CD4-positive, alpha-beta T cell (primary cell): ENCODE measurements around the gene MT3. TPM values are rescaled to one million over a fixed set of nuclear protein-coding genes. Genes with fewer than 3 reads are reported as not detected.

Source experiments
- ATAC-seq: fragments of 200-7000 bp; cut with Tn5 transposase; one replicate; pipeline ENCODE4 v1.10.0; 2022; ENCODE audit warnings: mild to moderate bottlenecking; ENCODE audit not compliant: poor library complexity
- CTCF ChIA-PET: fragments of 350-600 bp; sonication (Branson Sonifier 250); formaldehyde crosslinking; loops from one replicate; lab custom pipeline; 2021; ENCODE audit warnings: antibody characterized with exemption, inconsistent platforms; lab: Charles Lee
- POLR2A ChIA-PET: fragments of 350-600 bp; sonication (Branson Sonifier 250); formaldehyde crosslinking; loops from one replicate; lab custom pipeline; 2021; ENCODE audit warnings: antibody characterized with exemption, inconsistent platforms; lab: Charles Lee
- DNase-seq, 14 experiments: peaks; one replicate each; pipeline ENCODE4 v3.0.0-alpha.2; 2013 to 2020; ENCODE audit warnings: mixed read lengths in 2 of 14
- H3K27ac ChIP-seq, 2 donors: one replicate each; pipeline versions ENCODE4 v1.5.1 to v1.7.0; 2013; ENCODE audit warnings: low read length in 2 of 2, low read depth in 1 of 2, mild to moderate bottlenecking in 1 of 2
- H3K27me3 ChIP-seq, 2 experiments: 1 replicate in 1 of 2; 2 replicates in 1 of 2; pipeline versions ENCODE4 v1.6.1 to v1.7.0; 2013; ENCODE audit warnings: low read length in 2 of 2, control low read depth in 1 of 2, mild to moderate bottlenecking in 1 of 2, moderate library complexity in 1 of 2; ENCODE audit not compliant: insufficient read depth in 2 of 2, control insufficient read depth in 1 of 2
- H3K36me3 ChIP-seq: one replicate; pipeline ENCODE4 v1.6.1; 2013; ENCODE audit warnings: low read length, control low read depth; ENCODE audit not compliant: insufficient read depth
- H3K4me1 ChIP-seq: one replicate; pipeline ENCODE4 v1.6.1; 2013; ENCODE audit warnings: low read length, control low read depth; ENCODE audit not compliant: insufficient read depth
- H3K4me3 ChIP-seq: one replicate; pipeline ENCODE4 v1.5.1; 2013; ENCODE audit warnings: mild to moderate bottlenecking, low read length, moderate library complexity
- H3K9me3 ChIP-seq, 2 experiments: 1 replicate in 1 of 2; 2 replicates in 1 of 2; pipeline versions ENCODE4 v1.6.1 to v1.7.0; 2013; ENCODE audit warnings: low read length in 2 of 2, mild to moderate bottlenecking in 2 of 2, control low read depth in 1 of 2, moderate library complexity in 1 of 2; ENCODE audit not compliant: control insufficient read depth in 1 of 2, insufficient read depth in 1 of 2
- H3K27ac Mint-ChIP-seq: one replicate; pipeline ENCODE4 v1.8.0; 2020; ENCODE audit warnings: mixed read lengths
- H3K27me3 Mint-ChIP-seq: one replicate; pipeline ENCODE4 v1.8.0; 2021; ENCODE audit warnings: mixed read lengths
- H3K36me3 Mint-ChIP-seq: one replicate; pipeline ENCODE4 v1.8.0; 2021; ENCODE audit warnings: low read depth, mixed read lengths
- H3K4me1 Mint-ChIP-seq: one replicate; pipeline ENCODE4 v1.8.0; 2021; ENCODE audit warnings: low read depth, mixed read lengths
- H3K4me3 Mint-ChIP-seq: one replicate; pipeline ENCODE4 v1.8.0; 2020; ENCODE audit warnings: mild to moderate bottlenecking, mixed read lengths
- H3K9me3 Mint-ChIP-seq: one replicate; pipeline ENCODE4 v1.8.0; 2020; ENCODE audit warnings: mixed read lengths
- CTCF ChIP-seq: fragments of 200-600 bp; IDR thresholded peaks from one replicate; pipeline ENCODE4 v1.8.0; 2022; ENCODE audit warnings: antibody characterized with exemption, mild to moderate bottlenecking
- intact Hi-C, 2 experiments: fragments of 100-400 bp; cut with DNase I in 1 of 2; cut with micrococcal nuclease in 1 of 2; formaldehyde crosslinking; loops; one replicate each; pipeline versions ENCODE4 v1.15.1 to v1.9.0; 2023 to 2025; cut with DNase I, micrococcal nuclease
- total RNA-seq, 174 experiments: library from RNA in 2 of 174; stranded (reverse) in 2 of 174; gene quantifications; one replicate each; pipeline ENCODE4 v1.2.3 and lab custom pipeline; 2021 to 2026

The MT3 gene
- total RNA-seq, 2 experiments from 2014 or later: 0.50 TPM; not detected in 1

DNA sequence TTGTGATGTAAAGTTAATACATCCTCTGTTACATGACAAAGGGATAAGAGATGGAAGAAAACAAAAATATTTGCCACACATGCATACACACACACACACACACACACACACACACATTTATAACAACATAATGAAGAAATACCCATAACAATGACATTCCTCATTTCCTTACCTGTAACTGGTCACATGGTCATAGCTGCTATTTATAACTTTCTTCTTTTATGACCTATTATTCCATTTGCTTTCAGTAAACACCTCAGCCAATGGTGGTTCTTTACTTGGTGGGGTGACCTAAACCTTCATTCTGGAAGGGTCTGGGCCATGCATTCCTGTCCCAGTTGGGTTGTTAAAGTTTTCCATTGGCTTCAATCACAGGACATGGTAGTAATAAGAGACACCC is 24.4 kb downstream of the MT3 start:
- Histone ChIP-seq H3K4me1 (peaks cover 44% of the 10 kb centered on the region), H3K9me3 (no peaks in the 10 kb centered on the region), H3K36me3 (no peaks in the 10 kb centered on the region), H3K4me3 (no peak overlapping the region), H3K27ac (no peak overlapping the region), H3K27me3 (peaks cover 7 to 8% of the 10 kb centered on the region in 2 experiments)
- POLR2A ChIA-PET: interaction anchor here (1.0 kb wide), 1 partner anchor 12 kb away, joined by 3 read pairs; the partner anchor contains the start of gene MT1E
- DNase-seq: no peak
- no peak for TF ChIP-seq CTCF
- CTCF ChIA-PET: no interaction called here
- Mint-ChIP-seq H3K4me1 (peaks cover 34% of the 10 kb centered on the region), H3K27me3 (peaks cover 9% of the 10 kb centered on the region), H3K27ac (no peak overlapping the region), H3K4me3 (no peak overlapping the region), H3K36me3 (no peaks in the 10 kb centered on the region), H3K9me3 (no peaks in the 10 kb centered on the region)
- intact Hi-C loops: no loop called here
- ATAC-seq: no peak

DNA sequence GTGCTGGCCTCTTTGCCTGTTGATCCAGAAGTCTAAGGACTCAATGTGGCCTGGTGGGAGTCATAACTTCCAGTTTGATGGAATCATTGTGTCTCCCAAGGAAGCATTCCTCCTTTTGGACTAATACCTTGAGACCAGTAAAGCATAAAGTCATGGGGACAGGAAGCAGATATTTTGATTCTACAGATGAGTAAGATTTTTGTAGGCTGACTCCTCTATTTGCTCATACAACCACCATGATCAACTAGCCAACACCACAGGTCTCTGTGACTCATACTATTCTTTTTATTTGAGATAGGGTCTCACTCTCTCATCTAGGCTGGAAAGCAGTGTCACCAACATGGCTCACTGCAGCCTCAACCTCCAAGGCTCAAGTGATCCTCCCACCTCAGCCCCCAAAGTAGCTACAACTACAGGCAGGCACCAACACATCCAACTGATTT is 25.2 kb downstream of the MT3 start:
- CTCF ChIA-PET: no interaction called here
- POLR2A ChIA-PET: no interaction called here

DNA sequence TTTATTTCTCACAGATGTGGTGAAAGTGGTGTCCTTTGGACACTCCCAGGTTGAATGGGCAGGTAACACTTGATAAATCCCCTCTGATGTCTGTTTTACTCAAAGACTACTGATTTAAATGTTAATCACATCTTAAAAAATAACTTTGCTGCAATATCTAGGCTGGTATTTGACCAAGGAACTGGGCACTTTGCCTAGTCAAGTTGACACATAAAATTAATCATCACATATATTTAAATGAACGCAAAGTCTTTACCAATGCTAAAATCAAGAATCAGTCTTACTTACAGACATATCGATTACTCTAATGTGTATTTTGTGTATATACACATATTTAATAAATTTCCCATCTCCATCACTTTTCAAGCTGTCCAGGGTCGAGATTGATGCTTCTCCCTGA is 26.0 kb downstream of the MT3 start:
- Mint-ChIP-seq H3K36me3 (no peaks in the 10 kb centered on the region), H3K27ac (no peak overlapping the region), H3K4me3 (no peak overlapping the region), H3K9me3 (no peaks in the 10 kb centered on the region), H3K27me3 (peaks cover 13% of the 10 kb centered on the region), H3K4me1 (peaks cover 19% of the 10 kb centered on the region)
- Histone ChIP-seq H3K36me3 (no peaks in the 10 kb centered on the region), H3K4me1 (peaks cover 27% of the 10 kb centered on the region), H3K27me3 (peaks cover 7 to 8% of the 10 kb centered on the region in 2 experiments), H3K4me3 (no peak overlapping the region), H3K9me3 (no peaks in the 10 kb centered on the region), H3K27ac (no peak overlapping the region)
- TF ChIP-seq CTCF: no peak
- intact Hi-C loops: no loop called here
- CTCF ChIA-PET: no interaction called here
- ATAC-seq (no peak), DNase-seq (no peak)
- POLR2A ChIA-PET: no interaction called here

More for the DNA sequence above, 25.2 kb downstream of the MT3 start:
- TF ChIP-seq CTCF: no peak
- H3K27me3 Mint-ChIP-seq: peaks cover 13% of the 10 kb centered on the region
- no peaks in the 10 kb centered on the region for H3K9me3 Mint-ChIP-seq
- intact Hi-C loops: no loop called here
- H3K27ac Mint-ChIP-seq: no peak overlapping the region
- peaks cover 7 to 8% of the 10 kb centered on the region in 2 experiments for H3K27me3 ChIP-seq
- H3K4me3 Mint-ChIP-seq: no peak overlapping the region
- no peaks in the 10 kb centered on the region for H3K36me3 ChIP-seq
- peaks cover 26% of the 10 kb centered on the region for H3K4me1 Mint-ChIP-seq
- DNase-seq (no peak), ATAC-seq (no peak)
- H3K9me3 ChIP-seq: no peaks in the 10 kb centered on the region
- no peak overlapping the region for H3K4me3 ChIP-seq
- no peaks in the 10 kb centered on the region for H3K36me3 Mint-ChIP-seq
- H3K27ac ChIP-seq: no peak overlapping the region
- H3K4me1 ChIP-seq: peaks cover 35% of the 10 kb centered on the region
